GM18526 (cell line): Measurements from ENCODE around the gene TEDC2.

Experiments
- POLR2A ChIP-seq: IDR thresholded peaks from 3 replicates; pipeline ENCODE4 v1.6.1; 2011; ENCODE audit not compliant: insufficient read length; ENCODE audit errors: extremely low read depth

The TEDC2 gene

DNA sequence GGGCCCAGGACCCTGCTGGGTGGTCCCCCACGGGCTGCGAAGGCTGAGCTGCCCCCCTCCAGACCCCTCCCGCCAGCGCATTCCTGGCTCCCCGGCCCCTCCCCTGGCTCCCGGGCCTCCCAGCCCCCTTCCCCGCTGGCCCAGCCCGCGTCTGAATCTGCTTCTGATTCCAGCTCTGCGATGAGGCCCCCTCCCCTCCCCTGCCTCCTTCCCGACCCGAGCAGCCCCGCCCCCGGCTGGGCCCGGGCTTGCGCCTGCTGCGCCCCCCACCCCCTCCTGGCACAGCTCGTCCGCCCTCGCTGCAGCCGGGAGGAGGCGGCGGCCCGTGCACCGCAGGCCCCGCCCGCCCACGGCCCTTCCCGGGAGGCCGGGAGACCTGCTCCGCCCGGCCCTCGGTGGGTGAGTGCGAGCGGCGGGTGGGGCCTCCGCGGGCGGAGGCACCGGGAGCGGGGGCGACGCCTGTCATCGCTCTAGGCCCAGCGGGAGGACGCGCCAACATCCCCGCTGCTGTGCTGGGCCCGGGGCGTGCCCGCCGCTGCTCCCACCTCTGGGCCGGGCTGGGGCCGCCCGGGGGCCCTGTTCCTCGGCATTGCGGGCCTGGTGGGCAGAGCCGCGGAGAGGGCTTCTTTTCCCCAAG lies 11.2 kb downstream of the TEDC2 start, which contains the start of gene NTN3:
TSS of gene NTN3 (plus strand) at position 282 of the 637 bp plus-strand sequence. CDS start 405 bp downstream, outside the sequence.
- no peak for TF ChIP-seq POLR2A

DNA sequence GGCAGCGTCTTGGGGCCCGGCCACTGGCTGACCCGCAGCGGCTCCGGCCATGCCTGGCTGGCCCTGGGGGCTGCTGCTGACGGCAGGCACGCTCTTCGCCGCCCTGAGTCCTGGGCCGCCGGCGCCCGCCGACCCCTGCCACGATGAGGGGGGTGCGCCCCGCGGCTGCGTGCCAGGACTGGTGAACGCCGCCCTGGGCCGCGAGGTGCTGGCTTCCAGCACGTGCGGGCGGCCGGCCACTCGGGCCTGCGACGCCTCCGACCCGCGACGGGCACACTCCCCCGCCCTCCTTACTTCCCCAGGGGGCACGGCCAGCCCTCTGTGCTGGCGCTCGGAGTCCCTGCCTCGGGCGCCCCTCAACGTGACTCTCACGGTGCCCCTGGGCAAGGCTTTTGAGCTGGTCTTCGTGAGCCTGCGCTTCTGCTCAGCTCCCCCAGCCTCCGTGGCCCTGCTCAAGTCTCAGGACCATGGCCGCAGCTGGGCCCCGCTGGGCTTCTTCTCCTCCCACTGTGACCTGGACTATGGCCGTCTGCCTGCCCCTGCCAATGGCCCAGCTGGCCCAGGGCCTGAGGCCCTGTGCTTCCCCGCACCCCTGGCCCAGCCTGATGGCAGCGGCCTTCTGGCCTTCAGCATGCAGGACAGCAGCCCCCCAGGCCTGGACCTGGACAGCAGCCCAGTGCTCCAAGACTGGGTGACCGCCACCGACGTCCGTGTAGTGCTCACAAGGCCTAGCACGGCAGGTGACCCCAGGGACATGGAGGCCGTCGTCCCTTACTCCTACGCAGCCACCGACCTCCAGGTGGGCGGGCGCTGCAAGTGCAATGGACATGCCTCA lies 12.0 kb downstream of the TEDC2 start:
- no peak for TF ChIP-seq POLR2A

DNA sequence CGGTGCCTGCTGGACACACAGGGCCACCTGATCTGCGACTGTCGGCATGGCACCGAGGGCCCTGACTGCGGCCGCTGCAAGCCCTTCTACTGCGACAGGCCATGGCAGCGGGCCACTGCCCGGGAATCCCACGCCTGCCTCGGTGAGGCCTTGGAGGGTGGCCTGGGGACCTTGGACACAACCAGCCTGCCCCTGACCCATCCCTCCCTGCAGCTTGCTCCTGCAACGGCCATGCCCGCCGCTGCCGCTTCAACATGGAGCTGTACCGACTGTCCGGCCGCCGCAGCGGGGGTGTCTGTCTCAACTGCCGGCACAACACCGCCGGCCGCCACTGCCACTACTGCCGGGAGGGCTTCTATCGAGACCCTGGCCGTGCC lies 12.6 kb downstream of the TEDC2 start:
- TF ChIP-seq POLR2A: no peak

DNA sequence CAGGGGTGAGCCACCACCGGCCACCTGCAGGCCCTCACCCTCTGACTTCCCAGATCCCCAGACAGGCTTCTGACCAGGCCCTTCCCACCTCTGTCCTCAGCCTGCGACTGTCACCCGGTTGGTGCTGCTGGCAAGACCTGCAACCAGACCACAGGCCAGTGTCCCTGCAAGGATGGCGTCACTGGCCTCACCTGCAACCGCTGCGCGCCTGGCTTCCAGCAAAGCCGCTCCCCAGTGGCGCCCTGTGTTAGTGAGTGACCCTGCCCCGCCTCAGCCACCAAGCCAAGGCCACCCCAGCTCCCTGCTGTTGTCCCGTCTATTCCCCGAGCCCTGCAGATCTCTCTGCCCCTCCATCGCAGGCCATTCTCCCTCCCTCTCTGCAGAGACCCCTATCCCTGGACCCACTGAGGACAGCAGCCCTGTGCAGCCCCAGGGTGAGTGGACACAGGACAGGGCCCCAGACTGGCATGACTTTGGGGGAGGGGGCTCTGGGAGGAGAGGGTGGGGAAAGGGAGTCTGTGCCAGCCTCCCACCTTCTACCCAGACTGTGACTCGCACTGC lies 13.1 kb downstream of the TEDC2 start:
- TF ChIP-seq POLR2A: no peak

DNA sequence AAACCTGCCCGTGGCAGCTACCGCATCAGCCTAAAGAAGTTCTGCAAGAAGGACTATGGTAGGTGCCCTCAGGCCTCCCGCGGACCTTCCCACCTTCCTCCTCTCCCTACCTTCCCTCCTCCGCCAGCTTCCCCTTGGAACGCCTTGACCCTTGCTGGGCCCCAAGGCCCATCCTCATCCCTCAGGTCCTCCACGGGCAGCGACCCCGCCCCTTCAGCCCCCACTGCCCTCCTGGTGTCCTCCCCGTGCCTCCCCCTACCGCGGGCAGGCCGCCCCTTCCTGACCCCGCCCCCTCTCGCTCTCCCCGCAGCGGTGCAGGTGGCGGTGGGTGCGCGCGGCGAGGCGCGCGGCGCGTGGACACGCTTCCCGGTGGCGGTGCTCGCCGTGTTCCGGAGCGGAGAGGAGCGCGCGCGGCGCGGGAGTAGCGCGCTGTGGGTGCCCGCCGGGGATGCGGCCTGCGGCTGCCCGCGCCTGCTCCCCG lies 13.6 kb downstream of the TEDC2 start:
- no peak for TF ChIP-seq POLR2A

DNA sequence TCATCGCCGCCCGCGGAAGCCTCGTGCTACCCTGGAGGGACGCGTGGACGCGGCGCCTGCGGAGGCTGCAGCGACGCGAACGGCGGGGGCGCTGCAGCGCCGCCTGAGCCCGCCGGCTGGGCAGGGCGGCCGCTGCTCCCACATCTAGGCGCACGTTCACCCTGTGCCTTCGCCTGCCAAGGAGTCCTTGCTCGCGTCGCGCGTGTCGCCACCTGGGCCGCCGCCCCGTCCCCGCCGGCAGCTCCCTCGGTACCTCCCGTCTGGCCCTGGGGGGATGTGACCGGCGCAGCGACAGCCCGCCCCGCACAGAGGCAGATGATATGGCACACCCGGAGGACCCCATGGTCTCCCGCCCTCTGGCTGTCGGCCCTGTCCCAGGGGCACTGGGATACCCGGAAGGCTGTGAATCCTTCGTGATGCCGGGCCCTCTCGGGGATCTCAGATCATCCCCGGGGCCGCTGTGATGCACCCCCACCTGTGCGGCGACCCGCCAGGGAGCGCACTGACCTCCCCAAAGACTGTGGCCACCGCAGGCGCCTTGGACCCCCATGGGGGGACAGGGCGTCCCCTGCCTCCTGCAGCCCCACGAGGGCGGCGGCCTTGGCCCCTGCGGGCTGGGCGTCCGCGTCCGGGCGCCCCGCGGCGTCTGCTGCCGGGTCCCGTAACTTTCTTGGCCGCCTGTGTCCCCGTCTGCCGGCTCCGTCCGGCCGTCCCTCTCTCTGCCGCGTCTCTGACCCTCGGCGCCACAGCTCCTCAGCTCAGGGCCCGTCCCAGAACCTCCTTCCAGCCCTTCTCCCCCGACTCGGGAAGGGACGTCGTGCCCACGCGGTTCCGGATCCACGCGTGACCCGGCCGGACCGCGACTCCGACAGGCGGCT lies 14.3 kb downstream of the TEDC2 start:
- TF ChIP-seq POLR2A: peak; percentile 40

DNA sequence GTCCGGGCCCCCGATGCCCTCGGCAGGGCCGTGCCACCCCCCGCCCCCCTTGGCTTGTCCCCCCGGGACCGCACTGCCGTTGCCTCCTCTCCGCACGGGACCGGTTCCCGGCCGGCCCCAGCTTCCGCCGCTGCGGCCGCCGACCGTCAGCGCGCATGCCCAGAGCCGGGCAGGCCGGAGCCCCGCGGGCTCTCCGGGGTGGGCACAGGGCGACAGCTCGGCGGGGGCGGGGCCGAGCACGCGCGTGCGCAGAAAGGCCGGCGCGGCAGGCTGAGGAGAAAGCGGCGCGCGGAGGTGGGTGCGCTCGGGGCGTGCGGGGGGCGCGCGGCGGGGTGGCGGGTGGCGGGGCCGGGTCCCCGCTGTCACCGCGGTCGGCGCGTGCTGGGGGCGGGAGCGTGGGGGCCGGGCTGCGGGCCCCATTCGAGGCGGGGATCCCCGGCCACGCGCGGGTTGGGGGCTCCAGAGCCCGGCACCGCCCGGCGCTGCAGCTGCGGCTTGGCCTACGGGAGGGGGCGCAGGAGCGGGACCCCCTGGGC lies 15.0 kb downstream of the TEDC2 start, which contains the start of gene TBC1D24:
TSS of gene TBC1D24 (plus strand) at position 251 of the 536 bp plus-strand sequence. CDS start 21,022 bp downstream, outside the sequence.
- TF ChIP-seq POLR2A: peak; percentile 88

DNA sequence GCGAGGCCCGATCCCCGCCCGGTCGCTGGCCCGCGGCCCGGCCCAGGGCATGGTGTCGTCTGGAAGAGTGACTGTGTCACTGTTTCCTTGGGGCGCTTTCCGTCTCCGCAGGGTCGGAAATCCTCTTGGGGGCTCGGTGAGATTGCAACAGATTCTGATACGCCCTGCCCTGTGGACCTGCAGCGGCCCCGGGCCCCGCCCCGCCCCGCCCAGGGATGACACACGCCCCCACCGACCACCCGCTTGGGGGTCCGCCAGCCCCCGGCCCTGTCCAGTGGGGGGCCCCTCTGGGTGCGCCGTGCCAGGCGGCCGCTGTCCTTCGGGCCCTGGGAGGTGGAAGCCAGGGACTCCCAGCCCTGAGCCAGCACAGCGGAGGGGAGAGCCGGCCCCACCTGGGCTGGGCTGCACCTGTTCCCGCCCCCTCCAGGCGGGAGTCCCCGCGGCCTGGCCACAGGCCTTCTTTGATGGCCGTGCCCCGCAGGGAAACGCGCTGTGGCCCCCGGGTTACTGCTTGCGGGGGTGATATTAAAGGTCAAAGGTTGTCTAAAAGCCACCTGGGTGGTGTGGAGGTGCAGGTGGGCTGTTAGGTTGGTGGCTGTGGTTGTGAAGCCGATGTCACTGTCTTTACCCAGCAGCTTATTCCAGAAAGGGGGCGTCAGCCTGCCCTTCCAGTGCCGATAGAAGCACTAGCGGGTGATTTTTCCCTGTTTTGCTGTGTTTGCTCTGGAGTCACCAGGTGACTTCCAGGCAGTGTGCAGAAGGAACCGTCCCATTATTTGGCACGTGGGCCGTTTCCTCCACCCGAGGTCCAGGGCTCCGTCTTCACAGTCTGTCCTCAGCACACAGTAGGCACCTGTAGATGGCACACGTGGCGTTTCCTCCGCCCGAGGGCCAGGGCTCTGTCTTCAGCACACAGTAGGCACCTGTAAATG lies 15.8 kb downstream of the TEDC2 start:
- TF ChIP-seq POLR2A: no peak

DNA sequence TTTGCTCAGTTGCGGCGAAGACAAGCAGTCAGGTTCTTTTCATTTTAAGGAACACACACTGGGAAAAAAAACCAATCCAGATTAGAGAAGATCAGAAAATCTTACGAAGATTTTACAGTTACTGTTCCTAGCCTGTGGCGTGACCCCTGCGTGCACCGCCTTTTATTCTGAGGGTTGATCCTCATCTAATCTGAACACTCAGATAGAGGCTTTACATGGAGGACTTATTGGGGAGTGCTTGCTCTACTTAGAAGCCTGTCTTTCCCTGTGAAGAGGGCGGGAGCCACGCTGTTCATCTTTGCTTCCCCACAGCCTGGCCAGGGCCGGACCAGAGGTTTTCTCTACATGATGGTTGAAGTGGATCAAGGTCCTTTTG lies 16.4 kb downstream of the TEDC2 start:
- no peak for TF ChIP-seq POLR2A

DNA sequence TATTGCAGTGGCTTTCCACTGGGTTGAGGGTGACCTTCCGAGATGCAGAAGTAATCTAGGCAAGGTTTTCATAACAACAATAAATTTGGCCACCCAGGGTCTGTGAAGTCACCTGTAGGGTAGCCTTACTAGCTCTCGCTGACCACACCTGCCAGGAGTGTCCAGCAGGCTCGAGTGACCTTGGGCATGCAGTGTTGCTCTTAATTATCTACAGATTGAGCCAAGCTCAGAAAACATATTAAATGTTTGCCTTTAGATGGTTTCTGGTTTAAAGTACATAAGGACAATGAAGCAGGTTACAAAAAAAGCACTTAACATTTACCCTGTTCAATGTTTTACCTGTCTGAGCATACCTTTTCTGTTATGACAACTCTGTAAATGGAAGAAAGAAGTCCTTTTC lies 16.8 kb downstream of the TEDC2 start:
- TF ChIP-seq POLR2A: no peak

DNA sequence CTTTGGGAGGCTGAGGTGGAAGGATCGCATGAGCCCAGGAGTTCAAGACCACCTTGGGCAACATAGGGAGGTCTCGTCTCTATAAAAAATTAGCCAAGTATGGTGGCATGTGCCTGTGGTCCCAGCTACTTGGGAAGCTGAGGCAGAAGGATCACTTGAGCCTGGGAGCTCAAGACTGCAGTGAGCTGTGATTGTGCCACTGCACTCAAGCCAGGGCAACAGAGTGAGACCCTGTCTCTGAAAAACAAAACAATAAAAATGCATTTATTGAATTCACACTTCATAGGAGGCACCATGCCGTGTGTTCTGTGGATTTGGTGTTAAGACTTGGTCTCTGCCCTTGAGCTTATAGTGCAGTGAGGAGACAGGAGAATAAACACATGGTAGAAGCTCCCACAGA lies 17.4 kb downstream of the TEDC2 start:
- no peak for TF ChIP-seq POLR2A

DNA sequence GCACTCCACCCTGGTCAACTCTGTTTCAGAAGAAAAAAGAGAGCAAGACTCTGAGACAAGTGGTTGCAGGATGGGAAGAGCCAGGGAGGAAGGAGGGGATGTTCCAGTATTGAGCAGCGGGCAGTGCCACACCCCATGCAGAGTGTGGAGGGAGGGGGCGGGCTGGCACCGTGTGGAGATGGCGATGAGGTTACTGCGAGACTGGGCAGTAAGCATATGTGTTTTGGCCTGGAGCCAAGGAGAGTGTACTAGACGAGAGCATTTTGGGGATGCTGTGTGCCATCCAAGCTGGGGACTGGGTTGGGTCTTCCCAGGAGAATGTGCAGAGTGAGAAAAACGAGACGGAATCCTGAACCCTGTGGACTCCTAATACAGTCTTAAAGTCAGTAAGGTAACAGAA lies 18.4 kb downstream of the TEDC2 start:
- no peak for TF ChIP-seq POLR2A

DNA sequence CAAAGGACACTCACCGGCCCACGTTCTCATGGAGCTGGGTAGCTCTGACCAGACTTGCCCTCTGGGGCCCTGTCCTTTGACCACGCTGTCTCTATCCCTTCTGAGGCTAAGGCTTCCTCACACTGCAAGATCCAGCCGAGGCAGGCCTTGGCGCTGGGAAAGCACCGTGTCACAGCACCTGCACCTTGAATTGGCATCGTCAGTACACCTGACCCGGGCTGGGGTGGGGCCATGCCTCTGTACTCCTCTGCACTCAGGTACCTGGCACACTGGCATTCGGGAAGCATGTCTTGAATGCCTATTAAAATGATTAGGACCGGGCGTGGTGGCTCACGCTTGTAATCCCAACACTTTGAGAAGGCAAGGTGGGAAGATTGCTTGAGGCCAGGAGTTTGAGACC lies 21.0 kb downstream of the TEDC2 start:
- TF ChIP-seq POLR2A: no peak

DNA sequence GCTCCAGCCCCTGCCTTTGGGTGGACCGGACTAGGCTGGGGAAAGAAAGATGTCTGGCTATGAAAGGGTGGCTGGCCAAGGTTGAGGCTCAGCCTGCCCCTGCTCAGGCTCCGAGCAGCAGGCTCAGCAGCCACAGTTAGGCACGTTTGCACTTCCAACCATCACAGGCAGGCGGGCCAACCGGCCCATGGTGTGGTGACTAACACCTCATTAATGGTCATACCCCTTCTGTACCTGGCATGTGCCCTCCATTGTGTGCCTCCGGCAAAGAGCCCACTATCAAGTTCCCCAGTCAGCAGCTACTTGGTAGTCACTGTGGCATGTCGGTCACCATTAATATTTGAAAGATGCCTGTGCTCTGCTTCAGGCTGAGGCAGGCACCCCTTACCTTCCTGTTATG lies 21.8 kb downstream of the TEDC2 start:
- TF ChIP-seq POLR2A: no peak
